Effector memory CD4-positive, alpha-beta T cell (primary cell): ENCODE data around the gene KIF16B.
"Not testable (repeated sequence)": the region's sequence is repeated elsewhere in the genome, so short reads cannot be mapped to it uniquely, and the experiment has no call there.

Source experiments
- DNase-seq, 3 donors: peaks; one replicate each; pipeline ENCODE4 v3.0.0-alpha.2; 2020
- H3K27ac ChIP-seq: 2 replicates; pipeline ENCODE4 v1.7.0; 2013; ENCODE audit warnings: mild to moderate bottlenecking, low read length, moderate library complexity; ENCODE audit not compliant: insufficient read depth, poor library complexity, severe bottlenecking
- H3K27me3 ChIP-seq: replicated peaks from 2 replicates; pipeline ENCODE4 v1.7.0; 2013; ENCODE audit warnings: mild to moderate bottlenecking, low read length; ENCODE audit not compliant: insufficient read depth, control insufficient read depth, poor library complexity, severe bottlenecking
- H3K36me3 ChIP-seq: 2 replicates; pipeline ENCODE4 v1.7.0; 2013; ENCODE audit warnings: mild to moderate bottlenecking, low read length, moderate library complexity; ENCODE audit not compliant: control insufficient read depth, insufficient read depth
- H3K4me1 ChIP-seq: 2 replicates; pipeline ENCODE4 v1.7.0; 2013; ENCODE audit warnings: low read length, mild to moderate bottlenecking; ENCODE audit not compliant: control insufficient read depth, insufficient read depth, poor library complexity, severe bottlenecking
- H3K4me3 ChIP-seq: 2 replicates; pipeline ENCODE4 v1.7.0; 2013; ENCODE audit warnings: low read length, low read depth, mild to moderate bottlenecking; ENCODE audit not compliant: insufficient read depth, poor library complexity, severe bottlenecking
- H3K9me3 ChIP-seq: 2 replicates; pipeline ENCODE4 v1.7.0; 2013; ENCODE audit warnings: mild to moderate bottlenecking, low read length, moderate library complexity; ENCODE audit not compliant: control insufficient read depth

Gene KIF16B

DNA sequence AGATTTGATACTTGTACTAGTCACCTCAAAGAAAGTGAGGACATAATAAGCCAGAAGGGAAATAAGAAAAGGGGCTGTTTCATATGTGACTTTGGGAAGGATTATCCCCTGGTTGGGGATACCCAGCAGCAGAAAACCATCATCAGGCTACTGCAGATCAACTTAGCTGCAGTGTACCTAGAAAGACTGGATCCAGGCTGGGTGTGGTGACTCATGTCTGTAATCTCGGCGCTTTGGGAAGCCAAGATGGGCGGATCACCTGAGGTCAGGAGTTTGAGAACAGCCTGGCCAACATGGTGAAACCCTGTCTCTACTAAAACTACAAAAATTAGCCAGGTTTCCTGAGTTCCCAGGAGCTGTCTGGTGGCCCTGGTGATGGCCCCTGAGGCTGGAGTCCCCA lies 23.2 kb upstream of the KIF16B start:
- H3K9me3 ChIP-seq, H3K27ac ChIP-seq, H3K36me3 ChIP-seq, H3K27me3 ChIP-seq, DNase-seq, H3K4me3 ChIP-seq, H3K4me1 ChIP-seq: not testable (repeated sequence)

DNA sequence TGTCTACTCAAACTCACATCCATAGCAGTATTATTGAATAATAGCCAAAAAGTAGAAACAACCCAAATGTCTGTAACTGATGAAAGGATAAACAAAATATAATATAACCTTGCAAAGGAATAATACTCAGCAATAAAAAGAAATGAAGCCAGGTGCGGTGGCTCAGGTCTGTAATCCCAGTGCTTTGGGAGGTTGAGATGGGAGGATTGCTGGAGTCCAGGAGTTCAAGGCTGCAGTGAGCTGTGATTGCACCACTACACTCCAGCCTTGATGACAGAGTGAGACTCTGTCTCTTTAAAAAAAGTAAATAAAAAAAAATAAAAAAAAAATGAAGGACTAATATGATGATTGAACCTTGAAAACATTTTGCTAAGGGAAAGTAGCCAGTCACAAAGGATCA lies 22.1 kb upstream of the KIF16B start:
- H3K27ac ChIP-seq, result no peak overlapping the region
- H3K4me3 ChIP-seq, result no peak overlapping the region
- no peaks in the 10 kb centered on the region for H3K9me3 ChIP-seq
- no peaks in the 10 kb centered on the region for H3K4me1 ChIP-seq
- H3K27me3 ChIP-seq, result peaks cover 1% of the 10 kb centered on the region
- H3K36me3 ChIP-seq, result no peaks in the 10 kb centered on the region
- DNase-seq, result no peak

GRCh38 chr20:16590041-16590633 lies 16.9 kb upstream of the KIF16B start:
- Histone ChIP-seq H3K36me3 (no peaks in the 10 kb centered on the region), H3K27ac (no peak overlapping the region), H3K27me3 (peaks cover 12% of the 10 kb centered on the region), H3K9me3 (no peaks in the 10 kb centered on the region), H3K4me1 (no peaks in the 10 kb centered on the region), H3K4me3 (no peak overlapping the region)
- no peak for DNase-seq

DNA sequence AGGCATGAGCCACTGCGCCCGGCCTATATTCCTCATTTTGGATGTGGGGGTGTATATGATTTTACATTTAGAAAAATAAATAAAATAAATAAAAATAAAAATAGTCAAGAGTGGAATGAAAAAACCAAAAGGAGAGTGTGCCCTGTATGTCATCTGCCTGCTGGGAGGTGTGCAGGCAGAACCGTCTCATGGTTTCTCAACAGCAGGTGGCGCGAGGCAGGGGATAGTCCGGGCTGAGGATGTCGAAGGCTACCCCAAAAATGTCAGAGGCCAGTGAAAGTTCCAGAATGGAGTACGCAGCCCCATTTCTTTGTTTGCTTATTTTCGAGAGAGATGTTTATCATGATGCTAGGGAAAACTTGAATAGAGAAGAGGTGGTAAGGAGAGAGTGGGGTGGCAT lies 16.4 kb upstream of the KIF16B start:
- Histone ChIP-seq H3K4me1 (no peaks in the 10 kb centered on the region), H3K4me3 (no peak overlapping the region), H3K36me3 (no peaks in the 10 kb centered on the region), H3K9me3 (no peaks in the 10 kb centered on the region), H3K27ac (no peak overlapping the region), H3K27me3 (peaks cover 12% of the 10 kb centered on the region)
- no peak for DNase-seq

DNA sequence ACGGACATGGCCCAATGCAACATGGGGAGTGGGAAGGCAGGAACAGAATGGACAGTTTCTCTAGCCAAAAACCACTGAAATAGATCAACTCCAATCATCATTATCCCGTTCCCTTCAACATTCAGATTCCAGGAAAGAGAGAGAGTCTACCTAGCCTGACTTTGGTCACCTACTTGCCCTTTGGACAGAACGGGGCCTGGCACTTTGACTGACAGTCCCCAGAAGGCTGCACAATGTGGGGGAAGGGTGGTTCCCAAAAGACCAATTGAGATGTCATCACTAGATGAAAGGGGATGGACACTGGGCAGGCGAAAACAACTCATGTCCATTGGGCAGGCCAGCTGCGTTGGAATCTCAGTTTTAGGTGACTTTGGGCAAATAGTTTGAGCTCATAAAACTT lies 15.0 kb upstream of the KIF16B start:
- Histone ChIP-seq H3K4me3 (no peak overlapping the region), H3K36me3 (no peaks in the 10 kb centered on the region), H3K27ac (no peak overlapping the region), H3K4me1 (no peaks in the 10 kb centered on the region), H3K9me3 (no peaks in the 10 kb centered on the region), H3K27me3 (peaks cover 15% of the 10 kb centered on the region)
- no peak for DNase-seq

DNA sequence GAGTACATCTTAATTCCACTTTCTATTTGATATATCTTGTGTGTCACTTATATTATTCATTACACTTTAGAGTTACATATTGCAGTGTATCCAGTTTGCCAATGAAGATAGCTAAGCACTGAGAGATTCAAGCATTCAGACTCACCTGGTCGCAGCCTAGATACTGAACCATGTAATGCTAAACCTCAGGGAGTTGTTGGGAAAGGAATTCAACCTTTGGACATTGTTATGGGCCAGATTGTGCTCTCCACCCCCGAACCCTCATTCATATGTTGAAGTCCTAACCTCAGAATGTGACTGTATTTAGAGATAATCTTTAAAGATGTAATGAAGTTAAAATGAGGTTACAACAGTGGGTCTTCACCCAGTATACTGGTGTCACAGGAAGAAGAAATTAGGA lies 13.8 kb upstream of the KIF16B start:
- Histone ChIP-seq H3K9me3 (no peaks in the 10 kb centered on the region), H3K27me3 (peaks cover 15% of the 10 kb centered on the region)

DNA sequence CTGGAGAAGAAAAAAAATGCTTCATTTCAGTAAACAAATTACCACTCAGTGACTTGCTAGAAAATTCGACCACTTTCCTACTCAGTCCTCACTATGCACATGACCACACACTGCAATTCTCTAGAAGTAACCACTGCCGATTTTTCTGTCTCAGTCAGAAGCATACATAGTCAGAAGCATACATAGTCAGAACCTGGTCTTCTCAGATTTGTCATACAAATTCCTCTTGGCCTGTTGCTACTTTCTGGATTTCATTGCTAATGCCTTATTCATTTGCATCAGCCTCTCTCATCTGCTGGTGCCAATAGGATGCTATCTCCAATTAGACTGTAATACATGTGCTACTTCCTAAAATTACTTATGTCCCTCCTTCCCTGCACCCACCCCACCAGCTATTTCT lies 10.2 kb upstream of the KIF16B start:
- Histone ChIP-seq H3K4me3 (no peak overlapping the region), H3K4me1 (no peaks in the 10 kb centered on the region), H3K27ac (no peak overlapping the region), H3K27me3 (peaks cover 9% of the 10 kb centered on the region), H3K36me3 (no peaks in the 10 kb centered on the region), H3K9me3 (no peaks in the 10 kb centered on the region)
- no peak for DNase-seq

More for the DNA sequence above, 13.8 kb upstream of the KIF16B start:
- Histone ChIP-seq H3K27ac (no peak overlapping the region), H3K36me3 (no peaks in the 10 kb centered on the region), H3K4me3 (no peak overlapping the region), H3K4me1 (no peaks in the 10 kb centered on the region)
- DNase-seq, result no peak

DNA sequence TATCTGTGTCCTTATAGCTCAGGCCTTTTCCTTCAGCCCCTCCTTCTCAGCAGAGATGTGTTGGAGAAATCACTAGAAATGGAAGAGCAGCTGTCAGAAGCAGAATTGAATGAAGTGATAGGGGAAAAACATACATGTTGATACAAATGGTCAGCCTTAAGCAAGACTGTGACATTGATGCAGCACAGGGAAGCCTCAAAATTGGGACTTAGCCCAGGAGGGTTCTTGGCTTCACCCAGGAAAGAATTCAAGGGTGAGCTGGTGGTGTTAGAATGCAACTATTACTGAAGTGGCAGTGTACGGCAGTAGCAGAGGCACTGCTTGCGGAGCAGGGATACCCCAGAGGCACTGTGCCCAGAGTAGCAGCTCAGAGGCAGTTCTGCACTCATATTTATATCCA lies 8.0 kb upstream of the KIF16B start:
- no peaks in the 10 kb centered on the region for H3K4me1 ChIP-seq
- DNase-seq, result no peak

DNA sequence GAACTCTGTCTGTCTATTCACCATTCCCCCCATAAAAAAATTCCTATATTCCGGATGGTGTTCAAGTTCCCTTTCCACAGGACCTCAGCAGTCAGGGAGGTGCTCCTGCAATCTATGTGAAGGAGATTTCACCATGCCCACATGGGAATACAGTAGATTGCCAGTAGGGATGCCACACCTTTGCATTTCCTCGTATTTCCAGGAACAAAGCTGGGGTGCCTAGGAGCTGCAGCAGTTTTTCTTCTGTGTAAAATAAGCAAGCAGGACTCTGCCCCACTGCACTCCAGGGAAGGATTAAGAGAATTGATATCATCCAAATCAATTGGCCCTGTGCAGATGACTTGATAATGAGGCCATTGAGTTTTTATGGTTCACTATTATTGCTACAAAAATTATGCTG lies 7.4 kb upstream of the KIF16B start:
- Histone ChIP-seq H3K9me3 (no peaks in the 10 kb centered on the region), H3K27me3 (peaks cover 3% of the 10 kb centered on the region), H3K27ac (no peak overlapping the region), H3K36me3 (no peaks in the 10 kb centered on the region), H3K4me3 (no peak overlapping the region), H3K4me1 (no peaks in the 10 kb centered on the region)
- no peak for DNase-seq

More for the DNA sequence above, 8.0 kb upstream of the KIF16B start:
- peaks cover 3% of the 10 kb centered on the region for H3K27me3 ChIP-seq
- H3K36me3 ChIP-seq, result no peaks in the 10 kb centered on the region
- no peaks in the 10 kb centered on the region for H3K9me3 ChIP-seq
- H3K4me3 ChIP-seq, result no peak overlapping the region
- H3K27ac ChIP-seq, result no peak overlapping the region

DNA sequence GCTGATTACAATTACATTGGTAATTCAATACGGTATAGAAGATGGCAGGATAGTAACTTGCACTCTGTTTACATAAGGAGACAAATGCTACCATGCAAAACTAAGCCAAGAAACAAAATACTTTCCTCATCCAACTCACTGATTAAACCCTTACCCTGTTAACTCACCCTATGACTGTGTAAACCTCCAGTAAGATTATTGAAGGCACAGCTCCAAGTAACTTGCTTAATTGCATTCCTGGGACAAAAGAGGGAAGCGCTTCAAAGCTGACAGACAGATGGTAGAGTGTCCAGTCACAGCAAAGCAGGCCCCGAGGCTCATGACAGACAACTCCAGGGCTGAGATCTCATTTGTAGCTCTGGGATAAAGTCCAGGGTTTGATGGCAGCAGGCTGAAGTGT lies 6.9 kb upstream of the KIF16B start:
- Histone ChIP-seq H3K4me3 (no peak overlapping the region), H3K36me3 (no peaks in the 10 kb centered on the region), H3K27me3 (peaks cover 3% of the 10 kb centered on the region), H3K9me3 (no peaks in the 10 kb centered on the region), H3K27ac (no peak overlapping the region), H3K4me1 (no peaks in the 10 kb centered on the region)
- no peak for DNase-seq
